Testis (tissue), 3 donors: ENCODE data around the gene HAO2. TPM values are rescaled to one million over a fixed set of nuclear protein-coding genes. Genes with fewer than 3 reads are reported as not detected.

ENCODE experiments used
- DNase-seq: peaks from one replicate; pipeline ENCODE4 v3.0.0-alpha.2; 2019
- H3K27ac ChIP-seq, 2 donors: fragments of 200-600 bp; sonication (generic); one replicate each; pipeline ENCODE4 v1.5.1; 2019
- H3K27me3 ChIP-seq: fragments of 200-600 bp; sonication (generic); one replicate; pipeline ENCODE4 v1.5.1; 2019
- H3K36me3 ChIP-seq: fragments of 200-600 bp; sonication (generic); one replicate; pipeline ENCODE4 v1.5.1; 2017; ENCODE audit warnings: low read depth; ENCODE audit errors: missing control alignments
- H3K4me1 ChIP-seq: fragments of 200-600 bp; sonication (generic); one replicate; pipeline ENCODE4 v1.5.1; 2019
- H3K4me3 ChIP-seq, 2 donors: fragments of 200-600 bp; sonication (generic); one replicate each; pipeline ENCODE4 v1.5.1; 2017 to 2019
- H3K9me3 ChIP-seq: fragments of 200-600 bp; sonication (generic); one replicate; pipeline ENCODE4 v1.5.1; 2017
- CTCF ChIP-seq, 3 experiments: fragments of 450-650 bp in 2 of 3; fragments of 200-600 bp in 1 of 3; sonication (generic) in 1 of 3; IDR thresholded peaks; one replicate each; pipeline ENCODE4 v1.5.1; 2016 to 2019; ENCODE audit warnings: antibody characterized with exemption in 3 of 3, mild to moderate bottlenecking in 2 of 3, moderate library complexity in 1 of 3
- POLR2A ChIP-seq: fragments of 450-650 bp; IDR thresholded peaks from one replicate; pipeline ENCODE4 v1.6.1; 2017; ENCODE audit warnings: antibody characterized with exemption, mild to moderate bottlenecking, moderate library complexity
- WGBS, 2 donors: methylation state at CpG; one replicate each; pipeline ENCODE4 v1.1.5; 2018; 5-methylcytosine and 5-hydroxymethylcytosine counted together
- intact Hi-C: fragments of 100-400 bp; cut with DNase I; formaldehyde crosslinking; loops from one replicate; pipeline ENCODE4 v1.15.1; 2023; ENCODE audit warnings: low total_unique reads
- polyA plus RNA-seq: library from polyadenylated mRNA; stranded (reverse); fragments of 350-450 nt; fragmentation: Illumina TruSeq; extraction: RNeasy Lipid Tissue Mini Kit (QIAGEN cat#74804); gene quantifications from one replicate; pipeline ENCODE4 v1.2.3, GENCODE V29; 2014; ENCODE audit warnings: low read depth, low replicate concordance; ENCODE audit not compliant: insufficient read depth
- total RNA-seq, 2 donors: library from RNA; depleted of rRNA; stranded (reverse); fragments of >200 nt; gene quantifications; one replicate each; pipeline ENCODE4 v1.2.3, GENCODE V29; 2016

The HAO2 gene
- total and polyA plus RNA-seq, 3 donors from 2014 or later: not detected

DNA sequence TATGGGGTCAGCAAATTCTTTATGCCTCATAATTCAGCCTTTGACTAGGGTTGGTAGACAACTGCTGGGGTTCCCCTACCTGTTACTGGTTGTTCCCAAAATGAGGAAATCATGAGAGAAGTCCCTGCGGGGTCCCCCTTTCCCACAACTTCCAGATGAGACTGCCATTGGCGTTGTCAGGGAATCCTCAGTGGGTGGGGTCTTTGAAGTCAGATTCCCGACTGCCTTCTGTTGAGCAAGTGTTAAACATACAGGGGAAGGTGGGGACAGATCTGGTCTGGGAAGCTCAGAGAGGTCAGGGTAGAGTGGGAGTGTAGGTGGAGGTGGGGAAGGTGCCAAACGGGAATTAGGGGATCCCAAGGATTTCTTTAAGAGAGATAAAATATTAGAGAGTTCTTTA lies 61.1 kb downstream of the HAO2 start:
- TF ChIP-seq CTCF (IDR thresholded peaks at IDR 0.05) (no peak), POLR2A (no peak)
- H3K4me3 ChIP-seq: no peak overlapping the region
- H3K27me3 ChIP-seq: no peaks in the 10 kb centered on the region
- H3K9me3 ChIP-seq: no peaks in the 10 kb centered on the region
- no peak for DNase-seq
- H3K27ac ChIP-seq: no peak overlapping the region
- intact Hi-C loops: no loop called here
- H3K4me1 ChIP-seq: no peaks in the 10 kb centered on the region
- WGBS, 2 donors: 76 to 79% methylated on average over 4 of the region's 4 CpGs
- no peaks in the 10 kb centered on the region for H3K36me3 ChIP-seq

DNA sequence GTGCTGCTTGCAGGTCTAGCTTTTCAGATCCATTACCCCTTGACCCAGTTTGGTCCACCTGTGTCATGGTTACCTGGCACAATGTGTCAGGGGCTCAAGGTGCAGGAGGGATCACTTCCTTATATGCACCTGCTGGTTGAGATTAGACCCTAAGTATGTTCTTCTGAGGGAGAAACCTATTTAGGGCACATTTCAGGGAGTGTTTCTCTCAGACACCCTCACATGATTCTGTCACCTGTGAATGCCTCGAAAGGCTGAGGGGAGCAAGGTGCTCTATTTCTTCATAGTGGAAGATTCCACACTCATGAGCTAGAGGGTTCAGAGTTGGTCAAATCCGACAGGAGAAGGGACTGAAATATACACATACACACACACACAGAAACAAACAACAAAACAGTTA lies 61.9 kb downstream of the HAO2 start:
- Histone ChIP-seq H3K4me3 (no peak overlapping the region), H3K27me3 (no peaks in the 10 kb centered on the region), H3K27ac (no peak overlapping the region), H3K9me3 (no peaks in the 10 kb centered on the region), H3K36me3 (no peaks in the 10 kb centered on the region), H3K4me1 (no peaks in the 10 kb centered on the region)
- 91 to 96% methylated on average over 2 of the region's 2 CpGs for WGBS, 2 donors
- TF ChIP-seq POLR2A: no peak
- intact Hi-C loops: no loop called here
- DNase-seq: no peak

DNA sequence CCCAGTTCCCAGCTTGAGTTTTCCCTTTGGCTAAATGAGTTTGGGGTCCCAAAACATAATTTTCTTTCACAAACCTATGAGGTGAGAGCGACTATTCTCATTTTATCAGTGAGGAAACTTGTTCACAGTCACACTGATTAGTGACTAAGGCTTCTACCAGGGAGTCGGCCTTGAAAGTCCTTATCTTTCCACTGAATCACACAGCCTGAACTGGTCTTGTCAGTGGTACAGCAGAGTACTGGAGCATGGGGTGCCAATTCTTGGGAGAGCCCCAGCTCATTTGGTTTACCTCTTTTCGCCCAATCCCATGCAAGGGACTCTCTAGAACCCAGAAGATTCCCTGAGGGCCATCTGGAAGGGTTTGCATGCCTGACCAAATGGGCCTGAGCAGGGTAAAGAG lies 63.3 kb downstream of the HAO2 start:
- no peak for DNase-seq
- intact Hi-C loops: no loop called here
- TF ChIP-seq CTCF (IDR thresholded peaks at IDR 0.05) (no peak), POLR2A (no peak)
- no peaks in the 10 kb centered on the region for H3K9me3 ChIP-seq
- no peak overlapping the region for H3K27ac ChIP-seq
- H3K27me3 ChIP-seq: no peaks in the 10 kb centered on the region
- 83 to 88% methylated on average over 3 of the region's 3 CpGs for WGBS, 2 donors
- H3K4me1 ChIP-seq: no peaks in the 10 kb centered on the region
- H3K4me3 ChIP-seq: no peak overlapping the region
- H3K36me3 ChIP-seq: no peaks in the 10 kb centered on the region

DNA sequence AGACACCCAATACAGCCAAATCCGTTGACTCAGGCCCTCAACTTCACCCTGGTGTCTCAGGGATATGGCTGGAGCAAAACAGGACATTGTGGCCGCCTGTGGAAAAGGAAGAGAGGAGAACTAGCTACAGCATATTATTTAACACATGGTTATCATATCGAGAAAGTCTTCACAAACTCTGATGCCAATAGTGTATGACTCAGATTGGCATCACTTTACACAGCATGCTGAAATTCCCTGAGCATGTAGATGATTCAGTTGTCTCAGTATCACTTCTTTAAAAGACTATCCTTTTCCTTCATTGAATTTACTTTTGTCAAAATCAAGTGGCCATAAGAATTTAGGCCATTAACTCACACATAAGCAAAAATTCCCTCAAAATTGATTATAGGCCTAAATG lies 66.5 kb downstream of the HAO2 start:
- intact Hi-C loops: no loop called here
- TF ChIP-seq POLR2A (no peak), CTCF (IDR thresholded peaks at IDR 0.05) (no peak)
- no peak overlapping the region for H3K27ac ChIP-seq
- H3K27me3 ChIP-seq: no peaks in the 10 kb centered on the region
- no peaks in the 10 kb centered on the region for H3K36me3 ChIP-seq
- H3K4me1 ChIP-seq: no peaks in the 10 kb centered on the region
- WGBS, 2 donors: 89 to 98% methylated on average over 3 of the region's 3 CpGs
- H3K4me3 ChIP-seq: no peak overlapping the region
- no peak for DNase-seq
- H3K9me3 ChIP-seq: no peaks in the 10 kb centered on the region

- Histone ChIP-seq H3K27me3 (no peaks in the 10 kb centered on the region), H3K9me3 (no peaks in the 10 kb centered on the region)
- whole genome bisulfite sequencing, 2 donors: 54 to 70% methylated on average over 2 of the region's 2 CpGs
Observed at GRCh38 chr1:119438761-119439160, 70.2 kb downstream of the HAO2 start.

More at GRCh38 chr1:119438761-119439160, 70.2 kb downstream of the HAO2 start:
- H3K27ac ChIP-seq: no peak overlapping the region
- H3K4me1 ChIP-seq: no peaks in the 10 kb centered on the region
- no peak overlapping the region for H3K4me3 ChIP-seq
- TF ChIP-seq POLR2A (no peak), CTCF (IDR thresholded peaks at IDR 0.05) (no peak)
- H3K36me3 ChIP-seq: no peaks in the 10 kb centered on the region
- intact Hi-C loops: no loop called here
- DNase-seq: no peak
